ENCODE measurements around the gene SLC25A6. TPM values are rescaled to one million over a fixed set of nuclear protein-coding genes. Genes with fewer than 3 reads are reported as not detected.
A peak's percentile ranks its signal among the peaks of the same experiment; 100 is the strongest.

Gene SLC25A6
- total RNA-seq, 1 experiment from 2014 or later: 553 TPM

- 0 out of 7 replicates have a peak overlapping the region, but pooled peaks of 1 of the 3 experiments have one; percentile 19 for H3K27ac Mint-ChIP-seq
- Histone ChIP-seq H2BK20ac (ENCODE audit: low read depth, low read length, poor library complexity, severe bottlenecking) (no peak overlapping the region), H4K20me1 (ENCODE audit: control insufficient read depth, insufficient read depth, insufficient read length) (peaks cover 2% of the 10 kb centered on the region), H2BK5ac (ENCODE audit: insufficient read length, low read length) (no peak overlapping the region), H2AK5ac (ENCODE audit: insufficient read length, low read length) (no peak overlapping the region), H2BK120ac (ENCODE audit: low read depth, low read length, poor library complexity, severe bottlenecking) (no peak overlapping the region), H3K79me1 (ENCODE audit: insufficient read depth, low read depth, low read length, poor library complexity, severe bottlenecking) (peaks cover 8% of the 10 kb centered on the region), H3K23me2 (ENCODE audit: insufficient read length, low read depth, low read length, poor library complexity, severe bottlenecking) (peaks cover 3% of the 10 kb centered on the region), H3K79me2 (ENCODE audit: insufficient read depth, low read length) (peaks cover 4% of the 10 kb centered on the region; the same call in 1 of the 2 replicates), H4K91ac (ENCODE audit: insufficient read length, low read depth, low read length) (no peak overlapping the region), H3K56ac (ENCODE audit: insufficient read length, low read depth, low read length) (no peak overlapping the region), H3K4me2 (ENCODE audit: insufficient read depth, insufficient read length, low read length) (no peak overlapping the region), H3K9ac (ENCODE audit: extremely low read depth, insufficient read length, low read length) (no peak overlapping the region), H3K27me3 (ENCODE audit: insufficient read depth, low read length) (no peaks in the 10 kb centered on the region), H3T11ph (ENCODE audit: low read length) (no peak overlapping the region), H2BK12ac (ENCODE audit: insufficient read length, low read depth, low read length) (no peak overlapping the region), H3K14ac (ENCODE audit: insufficient read depth, low read length) (no peak overlapping the region), H2BK15ac (ENCODE audit: low read depth, low read length) (no peak overlapping the region), H3K4me1 (ENCODE audit: insufficient read depth, low read length) (no peaks in the 10 kb centered on the region; the same call in 1 of the 2 replicates), H2AFZ (ENCODE audit: low read length) (no peak overlapping the region), H3K23ac (ENCODE audit: insufficient read length, low read depth, low read length) (no peak overlapping the region), H4K8ac (replicated peaks; ENCODE audit: insufficient read length, low read depth, low read length) (no peak overlapping the region), H3K9me3 (ENCODE audit: control insufficient read depth, low read depth, low read length) (no peaks in the 10 kb centered on the region), H3K18ac (ENCODE audit: insufficient read length, low read depth, low read length) (no peak overlapping the region), H4K5ac (ENCODE audit: insufficient read length, low read depth, low read length) (no peak overlapping the region), H3K4ac (ENCODE audit: low read depth, low read length) (no peak overlapping the region), H3K27ac (ENCODE audit: insufficient read length, low read depth, low read length) (no peak overlapping the region)
- H3K4me1 Mint-ChIP-seq: peaks cover 26% of the 10 kb centered on the region in 2 experiments
- peaks cover 19 to 59% (median 25%) of the 10 kb centered on the region in 3 experiments for H3K36me3 Mint-ChIP-seq (ENCODE audit: insufficient read depth in 1 of 3, low read depth in 3 of 3)
- no peak for TF ChIP-seq CTCF (conservative IDR thresholded peaks at IDR 0.05)
- no peak overlapping the region for H3K4me3 Mint-ChIP-seq
- WGBS (ENCODE audit: extremely low coverage, insufficient read length, low lambda C conversion rate): no CpG with 5 or more reads among the region's 29 CpGs
- DNase-seq: no peak
- H3K27me3 Mint-ChIP-seq (ENCODE audit: low read depth): no peaks in the 10 kb centered on the region
- H3K9me3 Mint-ChIP-seq: peaks cover 0 to 3% of the 10 kb centered on the region in 2 experiments; a peak in 1 of 5 replicates
Observed at GRCh38 chrX:1397441-1398270, 5.7 kb upstream of the SLC25A6 start.

Data from H9 (cell line).